ENCODE results near the gene C1QTNF8.

Gene C1QTNF8

GRCh38 chr16:1063728-1064127 lies 32.3 kb downstream of the C1QTNF8 start:
- no peak for TF ChIP-seq CTCF (IDR thresholded peaks at IDR 0.05; ENCODE audit: low read depth, low read length)
- DNase-seq (ENCODE audit: low read depth, low spot score): no peak
- no peak overlapping the region for H3K4me3 ChIP-seq (ENCODE audit: low read depth, low read length)
- in situ Hi-C loops (cut with HindIII; ENCODE audit: low sequenced_read_pairs): no loop called here

GRCh38 chr16:1062895-1063294 lies 33.1 kb downstream of the C1QTNF8 start:
- TF ChIP-seq CTCF (IDR thresholded peaks at IDR 0.05; ENCODE audit: low read depth, low read length): no peak
- no peak overlapping the region for H3K4me3 ChIP-seq (ENCODE audit: low read depth, low read length)
- in situ Hi-C loops (cut with HindIII; ENCODE audit: low sequenced_read_pairs): no loop called here
- DNase-seq (ENCODE audit: low read depth, low spot score): no peak

- in situ Hi-C loops (cut with HindIII; ENCODE audit: low sequenced_read_pairs): no loop called here
- H3K4me3 ChIP-seq (ENCODE audit: low read depth, low read length): no peak overlapping the region
- TF ChIP-seq CTCF (IDR thresholded peaks at IDR 0.05; ENCODE audit: low read depth, low read length): no peak
- DNase-seq (ENCODE audit: low read depth, low spot score): no peak
Measured at GRCh38 chr16:1061769-1062505, 34.1 kb downstream of the C1QTNF8 start.

- no peak for TF ChIP-seq CTCF (IDR thresholded peaks at IDR 0.05; ENCODE audit: low read depth, low read length)
- DNase-seq (ENCODE audit: low read depth, low spot score): no peak
- in situ Hi-C loops (cut with HindIII; ENCODE audit: low sequenced_read_pairs): no loop called here
- no peak overlapping the region for H3K4me3 ChIP-seq (ENCODE audit: low read depth, low read length)
Measured at GRCh38 chr16:1060416-1061340, 35.4 kb downstream of the C1QTNF8 start.

GRCh38 chr16:1059310-1059709 lies 36.7 kb downstream of the C1QTNF8 start:
- DNase-seq (ENCODE audit: low read depth, low spot score): no peak
- no peak for TF ChIP-seq CTCF (IDR thresholded peaks at IDR 0.05; ENCODE audit: low read depth, low read length)
- in situ Hi-C loops (cut with HindIII; ENCODE audit: low sequenced_read_pairs): no loop called here
- no peak overlapping the region for H3K4me3 ChIP-seq (ENCODE audit: low read depth, low read length)

GRCh38 chr16:1058216-1058615 lies 37.8 kb downstream of the C1QTNF8 start:
- no peak for DNase-seq (ENCODE audit: low read depth, low spot score)
- TF ChIP-seq CTCF (IDR thresholded peaks at IDR 0.05; ENCODE audit: low read depth, low read length): no peak
- in situ Hi-C loops (cut with HindIII; ENCODE audit: low sequenced_read_pairs): no loop called here
- no peak overlapping the region for H3K4me3 ChIP-seq (ENCODE audit: low read depth, low read length)

Data from astrocyte of the spinal cord (primary cell).